OCI-LY1 (cell line): ENCODE results near the gene A1CF.

Experiments
- EZH2 ChIP-seq: fragments of 200-600 bp; sonication (generic), shearing (Covaris generic); IDR thresholded peaks from 2 replicates; pipeline ENCODE4 v1.8.0; 2017; ENCODE audit warnings: borderline replicate concordance, mixed run types, mild to moderate bottlenecking, antibody characterized with exemption, low read length, moderate library complexity, mixed read lengths
- TF ChIP-seq, protein P1 (sequence below): fragments of 200-600 bp; sonication (generic), shearing (Covaris generic); IDR thresholded peaks from 2 replicates; pipeline ENCODE4 v1.5.1; 2017; ENCODE audit warnings: mild to moderate bottlenecking, antibody characterized with exemption, low read length, moderate library complexity, mixed read lengths

DNA sequence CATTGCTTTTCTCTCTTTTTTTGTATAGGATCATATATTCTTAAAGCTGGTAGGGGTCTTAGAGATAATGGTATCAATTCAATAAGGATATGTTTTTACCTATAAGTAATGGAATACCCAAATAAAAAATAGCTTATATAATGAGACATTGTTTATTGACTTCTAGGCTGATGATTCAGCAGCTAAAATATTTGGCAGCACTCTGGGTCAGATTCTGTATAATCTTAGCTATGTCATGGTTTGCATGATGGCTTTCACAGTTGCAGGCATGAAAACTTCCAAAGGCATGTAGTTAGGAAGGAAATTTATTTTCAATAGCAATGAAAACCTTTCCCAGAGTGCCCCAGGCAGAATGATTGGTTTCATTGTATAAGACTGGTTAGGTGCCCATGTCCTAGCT is 32.1 kb upstream of the A1CF start:
- TF ChIP-seq, protein P1, sequence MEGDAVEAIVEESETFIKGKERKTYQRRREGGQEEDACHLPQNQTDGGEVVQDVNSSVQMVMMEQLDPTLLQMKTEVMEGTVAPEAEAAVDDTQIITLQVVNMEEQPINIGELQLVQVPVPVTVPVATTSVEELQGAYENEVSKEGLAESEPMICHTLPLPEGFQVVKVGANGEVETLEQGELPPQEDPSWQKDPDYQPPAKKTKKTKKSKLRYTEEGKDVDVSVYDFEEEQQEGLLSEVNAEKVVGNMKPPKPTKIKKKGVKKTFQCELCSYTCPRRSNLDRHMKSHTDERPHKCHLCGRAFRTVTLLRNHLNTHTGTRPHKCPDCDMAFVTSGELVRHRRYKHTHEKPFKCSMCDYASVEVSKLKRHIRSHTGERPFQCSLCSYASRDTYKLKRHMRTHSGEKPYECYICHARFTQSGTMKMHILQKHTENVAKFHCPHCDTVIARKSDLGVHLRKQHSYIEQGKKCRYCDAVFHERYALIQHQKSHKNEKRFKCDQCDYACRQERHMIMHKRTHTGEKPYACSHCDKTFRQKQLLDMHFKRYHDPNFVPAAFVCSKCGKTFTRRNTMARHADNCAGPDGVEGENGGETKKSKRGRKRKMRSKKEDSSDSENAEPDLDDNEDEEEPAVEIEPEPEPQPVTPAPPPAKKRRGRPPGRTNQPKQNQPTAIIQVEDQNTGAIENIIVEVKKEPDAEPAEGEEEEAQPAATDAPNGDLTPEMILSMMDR = no peak
- TF ChIP-seq EZH2 = no peak
